Caco-2 (cell line): ENCODE data around the gene NT5C3A. TPM values are rescaled to one million over a fixed set of nuclear protein-coding genes. Genes with fewer than 3 reads are reported as not detected.

Experiments used
- BruUV-seq: library from RNA; stranded (reverse); fragments of 400-500 nt; replicated peaks from 2 replicates; lab custom pipeline; 2021; lab: Mats Ljungman, UMichigan
- CTCF ChIA-PET: fragments of 300-600 bp; sonication (Branson Sonifier 250); formaldehyde crosslinking; loops from one replicate; lab custom pipeline; 2022; ENCODE audit warnings: antibody characterized with exemption; lab: Charles Lee
- POLR2A ChIA-PET: fragments of 300-600 bp; sonication (Branson Sonifier 250); formaldehyde crosslinking; loops from one replicate; lab custom pipeline; 2022; ENCODE audit warnings: antibody characterized with exemption; lab: Charles Lee
- DNase-seq, 2 experiments: peaks; one replicate each; pipeline versions ENCODE4 v3.0.0 to v3.0.0-alpha.2; 2020 to 2022
- H3K27me3 ChIP-seq: replicated peaks from 2 replicates; pipeline ENCODE4 v1.6.0; 2011; ENCODE audit warnings: low read length; ENCODE audit not compliant: control insufficient read depth, insufficient read depth
- H3K36me3 ChIP-seq: 2 replicates; pipeline ENCODE4 v1.5.1; 2011; ENCODE audit warnings: low read length; ENCODE audit not compliant: control insufficient read depth, insufficient read depth
- H3K4me1 ChIP-seq: fragments of 250-450 bp; sonication (Bioruptor Pico); 2 replicates; pipeline ENCODE4 v1.5.1; 2020; ENCODE audit warnings: mild to moderate bottlenecking
- H3K4me3 ChIP-seq: 2 replicates; pipeline ENCODE4 v1.5.1; 2011; ENCODE audit warnings: low read depth, mild to moderate bottlenecking, control low read depth, low read length
- H3K9me3 ChIP-seq: fragments of 250-450 bp; sonication (Bioruptor Pico); 2 replicates; pipeline ENCODE4 v1.5.1; 2020; ENCODE audit warnings: mild to moderate bottlenecking, moderate library complexity
- H3K27ac Mint-ChIP-seq: one replicate; pipeline ENCODE4 v1.8.0; 2022; ENCODE audit warnings: mixed read lengths; ENCODE audit not compliant: unreplicated experiment
- H3K27me3 Mint-ChIP-seq: one replicate; pipeline ENCODE4 v1.8.0; 2022; ENCODE audit warnings: mixed read lengths; ENCODE audit not compliant: insufficient read depth, unreplicated experiment
- H3K36me3 Mint-ChIP-seq: one replicate; pipeline ENCODE4 v1.8.0; 2022; ENCODE audit warnings: mild to moderate bottlenecking, mixed read lengths; ENCODE audit not compliant: insufficient read depth, unreplicated experiment
- H3K4me1 Mint-ChIP-seq: one replicate; pipeline ENCODE4 v1.8.0; 2022; ENCODE audit warnings: low read depth, mixed read lengths; ENCODE audit not compliant: unreplicated experiment
- H3K4me3 Mint-ChIP-seq: one replicate; pipeline ENCODE4 v1.8.0; 2022; ENCODE audit warnings: mild to moderate bottlenecking, moderate library complexity, mixed read lengths; ENCODE audit not compliant: unreplicated experiment
- H3K9me3 Mint-ChIP-seq: one replicate; pipeline ENCODE4 v1.8.0; 2022; ENCODE audit warnings: mixed read lengths; ENCODE audit not compliant: unreplicated experiment
- intact Hi-C: fragments of 100-400 bp; cut with micrococcal nuclease; formaldehyde crosslinking; loops from one replicate; pipeline ENCODE4 v1.10.0; 2022; ENCODE audit not compliant: unreplicated experiment
- total RNA-seq: library from RNA; stranded (reverse); gene quantifications from 2 replicates; pipeline ENCODE4 v1.2.3, GENCODE V29; 2022
- TF ChIP-seq, protein P1 (sequence below), 2 experiments: fragments of 200-600 bp in 1 of 2; IDR thresholded peaks; 1 replicate in 1 of 2; 2 replicates in 1 of 2; pipeline versions ENCODE4 v1.5.1 to v1.8.0; 2011 to 2022; ENCODE audit warnings: antibody characterized with exemption in 1 of 2, control low read depth in 1 of 2, inconsistent platforms in 1 of 2, low read depth in 1 of 2, low read length in 1 of 2, mild to moderate bottlenecking in 1 of 2, moderate library complexity in 1 of 2; ENCODE audit not compliant: insufficient read depth in 1 of 2, severe bottlenecking in 1 of 2, unreplicated experiment in 1 of 2

The NT5C3A gene
- total RNA-seq, 1 experiment from 2014 or later: 32.6 TPM

DNA sequence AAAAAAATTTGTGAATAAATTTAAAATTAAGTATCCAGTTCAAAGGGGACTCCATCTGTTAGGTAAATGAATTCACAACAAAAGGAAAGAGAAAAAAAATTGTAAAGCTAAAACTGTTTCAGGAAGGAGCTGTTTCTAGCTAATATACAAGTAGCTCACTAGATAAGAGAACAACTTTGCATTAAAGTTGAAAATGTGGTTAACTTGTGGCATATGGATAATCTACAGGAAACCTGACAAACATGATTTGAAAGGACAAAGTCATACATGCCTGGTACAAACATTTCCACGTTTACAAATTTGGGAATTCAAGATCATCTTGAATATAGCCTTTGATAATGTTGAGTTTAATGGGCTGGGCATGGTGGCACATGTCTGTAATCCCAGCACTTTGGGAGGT lies 8.9 kb downstream of the NT5C3A start:
- DNase-seq: no peak
- H3K36me3 Mint-ChIP-seq: no peaks in the 10 kb centered on the region
- no peaks in the 10 kb centered on the region for H3K36me3 ChIP-seq
- TF ChIP-seq, protein P1, sequence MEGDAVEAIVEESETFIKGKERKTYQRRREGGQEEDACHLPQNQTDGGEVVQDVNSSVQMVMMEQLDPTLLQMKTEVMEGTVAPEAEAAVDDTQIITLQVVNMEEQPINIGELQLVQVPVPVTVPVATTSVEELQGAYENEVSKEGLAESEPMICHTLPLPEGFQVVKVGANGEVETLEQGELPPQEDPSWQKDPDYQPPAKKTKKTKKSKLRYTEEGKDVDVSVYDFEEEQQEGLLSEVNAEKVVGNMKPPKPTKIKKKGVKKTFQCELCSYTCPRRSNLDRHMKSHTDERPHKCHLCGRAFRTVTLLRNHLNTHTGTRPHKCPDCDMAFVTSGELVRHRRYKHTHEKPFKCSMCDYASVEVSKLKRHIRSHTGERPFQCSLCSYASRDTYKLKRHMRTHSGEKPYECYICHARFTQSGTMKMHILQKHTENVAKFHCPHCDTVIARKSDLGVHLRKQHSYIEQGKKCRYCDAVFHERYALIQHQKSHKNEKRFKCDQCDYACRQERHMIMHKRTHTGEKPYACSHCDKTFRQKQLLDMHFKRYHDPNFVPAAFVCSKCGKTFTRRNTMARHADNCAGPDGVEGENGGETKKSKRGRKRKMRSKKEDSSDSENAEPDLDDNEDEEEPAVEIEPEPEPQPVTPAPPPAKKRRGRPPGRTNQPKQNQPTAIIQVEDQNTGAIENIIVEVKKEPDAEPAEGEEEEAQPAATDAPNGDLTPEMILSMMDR (IDR thresholded peaks at IDR 0.05; ENCODE audit: insufficient read depth in 1 of 2, low read depth in 1 of 2, low read length in 1 of 2, severe bottlenecking in 1 of 2, unreplicated experiment in 1 of 2): no peak
- H3K27ac Mint-ChIP-seq: no peak overlapping the region
- H3K4me1 Mint-ChIP-seq: peaks cover 16% of the 10 kb centered on the region
- CTCF ChIA-PET: interaction anchor here (0.6 kb wide), 1 partner anchor 104 kb away, joined by 3 read pairs; no protein-coding TSS in a partner anchor
- intact Hi-C loops: loop anchor here (5.0 kb wide), 1 partner anchor 36 kb away; no protein-coding TSS in a partner anchor
- POLR2A ChIA-PET: no interaction called here
- no peaks in the 10 kb centered on the region for H3K4me1 ChIP-seq
- H3K4me3 Mint-ChIP-seq: no peak overlapping the region
- no peaks in the 10 kb centered on the region for H3K27me3 Mint-ChIP-seq
- H3K9me3 ChIP-seq: no peaks in the 10 kb centered on the region
- no TSS peak for BruUV-seq
- H3K4me3 ChIP-seq: no peak overlapping the region
- no peaks in the 10 kb centered on the region for H3K27me3 ChIP-seq
- no peaks in the 10 kb centered on the region for H3K9me3 Mint-ChIP-seq

DNA sequence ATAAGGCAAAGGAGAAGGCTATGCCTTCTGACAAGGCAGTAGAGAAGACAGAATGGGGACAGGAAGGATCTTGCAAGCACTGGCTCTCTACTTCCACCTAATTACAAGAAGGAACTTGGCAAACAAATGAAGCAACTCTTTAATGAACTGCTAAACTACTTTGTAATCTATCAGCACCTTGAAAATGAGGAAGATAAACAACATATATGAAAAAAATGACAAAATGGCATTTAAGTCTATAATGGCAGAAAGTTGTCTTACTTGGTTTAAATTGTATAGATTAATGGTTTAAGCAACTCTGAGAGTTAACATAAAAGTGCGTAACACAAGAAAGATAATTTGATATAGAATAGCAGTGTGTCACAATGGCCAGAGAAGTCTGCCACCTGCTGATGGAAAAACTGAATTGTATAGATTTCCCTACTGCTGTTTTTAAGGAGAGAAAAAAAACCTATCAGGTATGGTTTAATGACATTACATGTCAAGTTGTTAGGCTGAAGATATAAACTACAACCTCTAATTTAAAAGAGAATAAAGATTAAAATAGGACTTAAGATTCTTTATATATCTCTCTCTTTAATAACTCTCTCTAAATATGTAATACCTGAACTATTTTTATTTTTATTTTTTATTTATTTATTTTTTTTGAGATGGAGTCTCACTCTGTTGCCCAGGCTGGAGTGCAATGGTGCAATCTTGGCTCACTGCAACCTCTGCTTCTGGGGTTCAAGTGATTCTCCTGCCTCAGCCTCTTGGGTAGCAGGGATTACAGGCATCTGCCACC lies 11.8 kb downstream of the NT5C3A start:
- Mint-ChIP-seq H3K4me1 (peaks cover 12% of the 10 kb centered on the region), H3K9me3 (no peaks in the 10 kb centered on the region), H3K27ac (no peak overlapping the region), H3K4me3 (no peak overlapping the region), H3K36me3 (no peaks in the 10 kb centered on the region), H3K27me3 (no peaks in the 10 kb centered on the region)
- ChIA-PET POLR2A (no interaction called here), CTCF (no interaction called here)
- H3K4me3 ChIP-seq: no peak overlapping the region
- BruUV-seq: no TSS peak
- intact Hi-C loops: loop anchor here (1.0 to 5.0 kb wide), 3 partner anchors 33 to 286 kb away; no protein-coding TSS in a partner anchor
- no peaks in the 10 kb centered on the region for H3K4me1 ChIP-seq
- peak in 1 of 2 experiments; percentile 60 for DNase-seq
- no peaks in the 10 kb centered on the region for H3K36me3 ChIP-seq
- no peaks in the 10 kb centered on the region for H3K9me3 ChIP-seq
- TF ChIP-seq, protein P1 (IDR thresholded peaks at IDR 0.05; ENCODE audit: insufficient read depth in 1 of 2, low read depth in 1 of 2, low read length in 1 of 2, severe bottlenecking in 1 of 2, unreplicated experiment in 1 of 2): peak; percentile 37 to 66
- no peaks in the 10 kb centered on the region for H3K27me3 ChIP-seq

DNA sequence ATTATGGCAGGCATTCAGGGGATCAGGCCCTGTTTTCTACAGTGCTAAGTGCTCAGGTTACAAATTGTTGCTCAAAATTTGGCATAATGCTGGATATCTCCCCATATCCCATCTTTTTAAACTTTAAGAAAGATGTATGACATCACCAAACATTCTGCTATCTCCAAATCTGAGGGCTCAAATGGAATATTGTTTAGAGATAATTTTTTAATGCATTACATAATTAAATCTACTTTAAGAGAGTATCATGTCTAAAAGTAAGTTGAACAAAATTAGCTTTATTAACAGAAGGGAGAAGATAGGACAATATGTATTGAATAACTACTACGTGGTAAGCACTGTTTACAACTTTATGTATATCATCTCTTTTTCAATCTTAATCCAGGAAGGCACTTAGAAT lies 13.9 kb downstream of the NT5C3A start:
- BruUV-seq: no TSS peak
- Histone ChIP-seq H3K4me3 (no peak overlapping the region), H3K36me3 (no peaks in the 10 kb centered on the region), H3K4me1 (peaks cover 16% of the 10 kb centered on the region), H3K27me3 (no peaks in the 10 kb centered on the region), H3K9me3 (no peaks in the 10 kb centered on the region)
- TF ChIP-seq, protein P1 (IDR thresholded peaks at IDR 0.05; ENCODE audit: insufficient read depth in 1 of 2, low read depth in 1 of 2, low read length in 1 of 2, severe bottlenecking in 1 of 2, unreplicated experiment in 1 of 2): no peak
- ChIA-PET POLR2A (no interaction called here), CTCF (no interaction called here)
- Mint-ChIP-seq H3K27ac (no peak overlapping the region), H3K9me3 (no peaks in the 10 kb centered on the region), H3K4me1 (peaks cover 21% of the 10 kb centered on the region), H3K27me3 (no peaks in the 10 kb centered on the region), H3K4me3 (no peak overlapping the region), H3K36me3 (no peaks in the 10 kb centered on the region)
- intact Hi-C loops: no loop called here
- no peak for DNase-seq
